ENCODE measurements around the gene RPL22. TPM values are rescaled to one million over a fixed set of nuclear protein-coding genes. Genes with fewer than 3 reads are reported as not detected.

The RPL22 gene
- total RNA-seq, 1 experiment from 2014 or later: 456 TPM

DNA sequence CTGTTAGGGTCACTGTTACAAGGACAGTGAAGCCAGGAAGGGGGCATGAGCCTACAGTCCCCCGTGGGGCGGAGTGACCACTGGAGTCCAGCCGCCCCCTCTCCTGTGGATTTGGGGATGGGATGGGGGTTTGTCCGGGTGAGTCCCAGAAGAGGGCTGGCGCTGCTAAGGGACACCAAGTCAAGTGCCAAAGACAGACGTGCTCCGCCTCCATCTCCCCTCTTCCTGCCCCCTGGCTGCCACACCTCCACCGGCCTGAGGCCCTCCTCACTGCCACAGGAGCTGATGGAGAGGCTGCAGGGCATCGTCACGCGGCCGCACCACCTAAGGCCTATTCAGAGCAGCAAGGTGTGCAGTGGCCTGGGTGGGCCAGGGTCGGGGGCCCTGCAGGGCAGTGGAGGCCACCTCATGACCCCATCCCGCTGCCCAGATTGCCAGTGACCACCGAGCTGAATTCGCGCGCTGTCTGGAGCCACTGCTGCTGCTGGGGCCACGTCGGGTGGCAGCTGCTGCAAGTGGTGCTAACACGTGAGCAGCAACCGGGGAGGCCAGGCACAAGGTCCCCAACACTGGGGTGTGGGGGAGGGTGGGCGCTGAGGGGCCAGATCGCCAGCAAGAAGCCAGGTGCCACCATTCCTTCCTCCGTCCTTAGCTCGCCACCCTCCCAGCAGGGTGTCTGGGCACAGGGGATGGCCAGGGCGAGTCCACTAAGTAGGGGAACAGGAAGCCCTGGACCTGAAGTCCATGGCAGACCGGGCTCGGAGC is 11.4 kb upstream of the RPL22 start:
- H3K36me3 ChIP-seq (ENCODE audit: control insufficient read depth in 1 of 2, insufficient read depth in 2 of 2, low read length in 2 of 2): peaks cover 0 to 29% of the 10 kb centered on the region in 2 experiments; a peak in 2 of 4 replicates
- H3K4me2 ChIP-seq (ENCODE audit: low read length): no peak overlapping the region
- no peaks in the 10 kb centered on the region for H3K9me2 ChIP-seq (ENCODE audit: insufficient read depth)
- intact Hi-C loops (cut with micrococcal nuclease): no loop called here
- TF ChIP-seq SIN3A (IDR thresholded peaks at IDR 0.05; ENCODE audit: low read depth) (no peak), RAD21 (IDR thresholded peaks at IDR 0.05; ENCODE audit: low read depth) (no peak), ZBTB33 (IDR thresholded peaks at IDR 0.05; ENCODE audit: extremely low read depth, insufficient replicate concordance, low read length) (no peak), TCF7L2 (IDR thresholded peaks at IDR 0.05; ENCODE audit: borderline replicate concordance, extremely low read depth, insufficient read depth, insufficient read length) (no peak), ZFX (IDR thresholded peaks at IDR 0.05) (no peak), EZH2 (IDR thresholded peaks at IDR 0.05) (no peak), POLR2AphosphoS5 (IDR thresholded peaks at IDR 0.05; ENCODE audit: low read depth, low read length) (no peak), SP1 (IDR thresholded peaks at IDR 0.05; ENCODE audit: low read depth) (no peak), POLR2A (IDR thresholded peaks at IDR 0.05; ENCODE audit: borderline replicate concordance, extremely low read depth, insufficient read depth, insufficient read length) (no peak), CEBPB (IDR thresholded peaks at IDR 0.05; ENCODE audit: low read depth) (no peak), FOSL1 (IDR thresholded peaks at IDR 0.05; ENCODE audit: low read depth) (no peak), JUND (IDR thresholded peaks at IDR 0.05) (no peak), EZH2phosphoT487 (IDR thresholded peaks at IDR 0.05; ENCODE audit: borderline replicate concordance) (no peak), ATF3 (IDR thresholded peaks at IDR 0.05) (no peak), CBX3 (IDR thresholded peaks at IDR 0.05; ENCODE audit: low read depth) (no peak), SRF (IDR thresholded peaks at IDR 0.05; ENCODE audit: low read depth) (no peak), ELF1 (IDR thresholded peaks at IDR 0.05; ENCODE audit: borderline replicate concordance, low read depth) (no peak)
- H2AFZ ChIP-seq (ENCODE audit: low read depth, low read length, poor library complexity, severe bottlenecking): no peak overlapping the region
- no peak overlapping the region for H3K4me3 ChIP-seq (replicated peaks in 1 of 2; ENCODE audit: low read depth in 1 of 2, low read length in 2 of 2)
- no TSS peak for BruUV-seq (replicated peaks)
- no peak overlapping the region for H3K27ac ChIP-seq (ENCODE audit: low read depth, low read length)
- no peak overlapping the region for H3K9ac ChIP-seq (ENCODE audit: low read length)
- DNase-seq (ENCODE audit: low read depth, low spot score) (no peak), ATAC-seq (no peak)
- CTCF ChIA-PET: no interaction called here
- H3K9me3 ChIP-seq (ENCODE audit: control insufficient read depth in 1 of 2, insufficient read depth in 1 of 2, low read depth in 1 of 2, low read length in 2 of 2): no peaks in the 10 kb centered on the region
- H3K79me2 ChIP-seq (ENCODE audit: insufficient read depth, low read length): peaks cover 24% of the 10 kb centered on the region
- H3K27me3 ChIP-seq (ENCODE audit: insufficient read depth, low read length): no peaks in the 10 kb centered on the region
- RAD21 ChIA-PET (ENCODE audit: low non-redundant PET in 1 of 2, low total read pairs in 2 of 2, uncharacterized antibody in 2 of 2, unreplicated experiment in 2 of 2): no interaction called here
- no peaks in the 10 kb centered on the region for H4K20me1 ChIP-seq (ENCODE audit: insufficient read depth)
- POLR2A ChIA-PET: no interaction called here
- H3K4me1 ChIP-seq (ENCODE audit: control insufficient read depth in 1 of 2, insufficient read depth in 2 of 2, low read length in 2 of 2): peaks cover 0 to 13% of the 10 kb centered on the region in 2 experiments; a peak in 3 of 4 replicates
